SK-N-SH (cell line): ENCODE results near the gene URAD. TPM values are rescaled to one million over a fixed set of nuclear protein-coding genes. Genes with fewer than 3 reads are reported as not detected.

Experiments
- CTCF ChIA-PET: fragments of 300-600, 350-600 bp; formaldehyde crosslinking; extraction: SDS; loops from one replicate; lab custom pipeline; 2021; lab: Yijun Ruan, JAX
- POLR2A ChIA-PET: fragments of 350-600 bp; sonication (Branson Sonifier 250); formaldehyde crosslinking; extraction: SDS; loops from one replicate; lab custom pipeline; 2020; ENCODE audit warnings: antibody characterized with exemption, inconsistent platforms; lab: Yijun Ruan, JAX
- DNase-seq: peaks from one replicate; pipeline ENCODE4 v3.0.0; 2012
- H2AFZ ChIP-seq: fragments of 200-600 bp; sonication (generic); 2 replicates; pipeline ENCODE4 v1.8.1; 2016; ENCODE audit warnings: antibody characterized with exemption, mild to moderate bottlenecking, low read depth
- H3F3A ChIP-seq: fragments of 200-600 bp; sonication (generic); replicated peaks from 2 replicates; pipeline ENCODE3; 2016; ENCODE audit warnings: antibody characterized with exemption, mild to moderate bottlenecking; ENCODE audit not compliant: insufficient read depth
- H3K27ac ChIP-seq, 2 experiments: fragments of 200-500 bp in 1 of 2; fragments of 200-600 bp in 1 of 2; sonication (Bioruptor generic) in 1 of 2; sonication (generic), shearing (Covaris generic) in 1 of 2; 2 replicates each; pipeline versions ENCODE4 v1.5.1 to v1.6.1; 2014 to 2016; ENCODE audit warnings: low read depth in 2 of 2, inconsistent platforms in 1 of 2, low read length in 1 of 2, mild to moderate bottlenecking in 1 of 2, mixed read lengths in 1 of 2
- H3K27me3 ChIP-seq: fragments of 200-600 bp; sonication (generic), shearing (Covaris generic); 2 replicates; pipeline ENCODE4 v1.6.1; 2016; ENCODE audit warnings: mixed run types; ENCODE audit not compliant: insufficient read depth
- H3K36me3 ChIP-seq, 2 experiments: fragments of 200-500 bp in 1 of 2; fragments of 200-600 bp in 1 of 2; sonication (Bioruptor generic) in 1 of 2; sonication (generic) in 1 of 2; replicated peaks in 1 of 2; 2 replicates each; pipeline versions ENCODE3 to v1.5.1; 2014 to 2016; ENCODE audit warnings: low read length in 1 of 2, mild to moderate bottlenecking in 1 of 2; ENCODE audit not compliant: insufficient read depth in 2 of 2, control insufficient read depth in 1 of 2
- H3K4me1 ChIP-seq, 2 experiments: fragments of 200-500 bp in 1 of 2; fragments of 200-600 bp in 1 of 2; sonication (Bioruptor generic) in 1 of 2; sonication (generic), shearing (Covaris generic) in 1 of 2; 2 replicates each; pipeline versions ENCODE4 v1.5.1 to v1.6.1; 2014 to 2016; ENCODE audit warnings: low read depth in 1 of 2, low read length in 1 of 2, mixed run types in 1 of 2; ENCODE audit not compliant: insufficient read depth in 2 of 2, control insufficient read depth in 1 of 2
- H3K4me2 ChIP-seq: fragments of 200-600 bp; sonication (generic), shearing (Covaris generic); 2 replicates; pipeline ENCODE4 v1.6.1; 2017; ENCODE audit warnings: mixed run types
- H3K4me3 ChIP-seq, 2 experiments: fragments of 200-500 bp in 1 of 2; fragments of 200-600 bp in 1 of 2; sonication (Bioruptor generic) in 1 of 2; sonication (generic), shearing (Covaris generic) in 1 of 2; 2 replicates each; pipeline versions ENCODE4 v1.5.1 to v1.8.1; 2014 to 2016; ENCODE audit warnings: low read depth in 2 of 2, inconsistent platforms in 1 of 2, low read length in 1 of 2, mild to moderate bottlenecking in 1 of 2, mixed read lengths in 1 of 2, moderate library complexity in 1 of 2
- H3K79me2 ChIP-seq: fragments of 200-600 bp; sonication (generic); 2 replicates; pipeline ENCODE4 v1.8.1; 2017; ENCODE audit warnings: mild to moderate bottlenecking; ENCODE audit not compliant: insufficient read depth
- H3K9ac ChIP-seq: fragments of 200-600 bp; sonication (generic); 2 replicates; pipeline ENCODE4 v1.6.1; 2017; ENCODE audit warnings: mixed run types
- H3K9me2 ChIP-seq: fragments of 200-600 bp; sonication (generic); 2 replicates; pipeline ENCODE4 v1.6.1; 2017; ENCODE audit warnings: mixed run types
- H3K9me3 ChIP-seq: fragments of 200-600 bp; sonication (generic); 2 replicates; pipeline ENCODE4 v1.6.1; 2017; ENCODE audit warnings: mixed run types, mild to moderate bottlenecking, moderate library complexity
- H4K20me1 ChIP-seq: fragments of 200-600 bp; sonication (generic); 2 replicates; pipeline ENCODE4 v1.6.1; 2017; ENCODE audit warnings: mild to moderate bottlenecking, mixed run types; ENCODE audit not compliant: insufficient read depth
- CHD2 ChIP-seq: fragments of 150-350 bp; IDR thresholded peaks from 2 replicates; pipeline ENCODE4 v1.6.1; 2018; ENCODE audit warnings: low read length; ENCODE audit not compliant: partially characterized antibody
- FOXJ3 ChIP-seq: sonication (generic); formaldehyde crosslinking; IDR thresholded peaks from 2 replicates; pipeline ENCODE4 v1.5.1; 2020; ENCODE audit warnings: mild to moderate bottlenecking, missing genetic modification reagents
- GABPA ChIP-seq: IDR thresholded peaks from 2 replicates; pipeline ENCODE4 v1.4.0; 2012; ENCODE audit warnings: low read depth, mild to moderate bottlenecking
- IRF3 ChIP-seq: fragments of 150-350 bp; IDR thresholded peaks from 2 replicates; pipeline ENCODE4 v1.6.1; 2016; ENCODE audit warnings: mild to moderate bottlenecking, low read depth, low read length
- JUND ChIP-seq: IDR thresholded peaks from 2 replicates; pipeline ENCODE4 v1.4.0; 2012
- MXI1 ChIP-seq: IDR thresholded peaks from 2 replicates; pipeline ENCODE4 v1.6.1; 2012; ENCODE audit warnings: mild to moderate bottlenecking, low read depth, low read length, improper control_type of control experiment
- NFIC ChIP-seq: IDR thresholded peaks from 2 replicates; pipeline ENCODE4 v1.4.0; 2012; ENCODE audit warnings: borderline replicate concordance
- NRF1 ChIP-seq: IDR thresholded peaks from 2 replicates; pipeline ENCODE4 v1.6.1; 2012; ENCODE audit warnings: low read depth, mild to moderate bottlenecking, low read length
- POLR2AphosphoS5 ChIP-seq: IDR thresholded peaks from 2 replicates; pipeline ENCODE4 v1.6.1; 2012; ENCODE audit warnings: low read depth, low read length
- RCOR1 ChIP-seq: fragments of 150-350 bp; IDR thresholded peaks from 2 replicates; pipeline ENCODE4 v1.6.1; 2017; ENCODE audit warnings: antibody characterized with exemption, low read length
- REST ChIP-seq: IDR thresholded peaks from 2 replicates; pipeline ENCODE4 v1.6.1; 2012; ENCODE audit warnings: mild to moderate bottlenecking, low read depth, low read length, moderate library complexity
- RFX5 ChIP-seq: IDR thresholded peaks from 2 replicates; pipeline ENCODE4 v1.6.1; 2012; ENCODE audit warnings: mild to moderate bottlenecking, improper control_type of control experiment, low read length
- RXRA ChIP-seq: IDR thresholded peaks from 2 replicates; pipeline ENCODE4 v1.4.0; 2012; ENCODE audit warnings: low read depth, mild to moderate bottlenecking, borderline replicate concordance
- SIN3A ChIP-seq: IDR thresholded peaks from 2 replicates; pipeline ENCODE4 v1.6.1; 2012; ENCODE audit warnings: low read depth, mild to moderate bottlenecking, low read length, moderate library complexity, borderline replicate concordance
- TCF12 ChIP-seq: IDR thresholded peaks from 2 replicates; pipeline ENCODE4 v1.4.0; 2012
- TEAD4 ChIP-seq: IDR thresholded peaks from 2 replicates; pipeline ENCODE4 v1.4.0; 2012; ENCODE audit warnings: mild to moderate bottlenecking, borderline replicate concordance; ENCODE audit not compliant: insufficient read depth
- whole genome bisulfite sequencing: methylation state at CpG from one replicate; pipeline ENCODE4 v1.1.6; 2017; ENCODE audit warnings: low lambda C conversion rate; 5-methylcytosine and 5-hydroxymethylcytosine counted together
- polyA plus RNA-seq, 3 experiments: library from polyadenylated mRNA; depleted of rRNA; stranded (reverse); fragments of >200 nt; gene quantifications; 2 replicates each; pipeline ENCODE4 v1.2.3, GENCODE V29; 2012

The URAD gene
- polyA plus RNA-seq, 1 of the 3 experiments (the other 2 are of a cell fraction): not detected

GRCh38 chr13:27991881-27992280 is 3.4 kb upstream of the URAD start (continued):
- TF ChIP-seq REST (no peak), CHD2 (no peak), SIN3A (no peak), JUND (no peak), POLR2AphosphoS5 (no peak)

DNA sequence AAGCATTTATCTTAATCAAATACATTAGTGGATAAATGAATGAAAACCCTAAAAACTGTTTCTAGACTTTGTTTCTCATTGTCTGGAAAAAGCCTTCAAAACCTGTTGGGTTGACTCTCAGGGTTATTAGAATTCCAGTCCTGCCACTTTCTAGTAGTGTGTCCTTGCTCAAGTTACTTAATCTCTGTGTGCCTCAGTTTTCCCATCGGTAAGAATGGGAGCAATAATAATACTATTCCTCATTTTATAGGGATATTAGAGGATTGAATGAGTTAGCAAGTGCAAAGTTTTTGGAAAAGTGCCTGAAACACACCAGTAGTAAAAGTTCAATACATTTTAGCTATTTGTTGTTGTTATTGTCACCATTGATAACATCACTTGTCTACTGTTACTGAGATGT is 2.9 kb downstream of the URAD start:
- Histone ChIP-seq H3K9me3 (no peaks in the 10 kb centered on the region), H3K9me2 (no peaks in the 10 kb centered on the region), H3K27ac (no peak overlapping the region), H3K36me3 (no peaks in the 10 kb centered on the region), H3K27me3 (peaks cover 74% of the 10 kb centered on the region), H4K20me1 (no peaks in the 10 kb centered on the region), H3K4me2 (no peak overlapping the region), H3K4me3 (no peak overlapping the region), H3F3A (no peaks in the 10 kb centered on the region), H2AFZ (no peak overlapping the region), H3K9ac (no peak overlapping the region), H3K79me2 (no peaks in the 10 kb centered on the region), H3K4me1 (no peaks in the 10 kb centered on the region)
- no peak for DNase-seq
- TF ChIP-seq GABPA: no peak
- TF ChIP-seq NRF1: no peak
- TF ChIP-seq IRF3: no peak
- TF ChIP-seq RCOR1: no peak
- 3% methylated on average over 1 of the region's 1 CpG for WGBS
- POLR2A ChIA-PET: no interaction called here
- CTCF ChIA-PET: interaction anchor here (0.6 to 11.9 kb wide), 14 partner anchors 10 to 715 kb away, joined by 3 to 185 read pairs (median 10); partner anchors contain the start of gene RASL11A

- Histone ChIP-seq H3K36me3 (no peaks in the 10 kb centered on the region), H3K4me1 (no peaks in the 10 kb centered on the region), H3K9me3 (no peaks in the 10 kb centered on the region), H3K27ac (no peak overlapping the region), H3K9ac (no peak overlapping the region), H3F3A (no peaks in the 10 kb centered on the region), H3K4me3 (no peak overlapping the region), H3K79me2 (no peaks in the 10 kb centered on the region), H4K20me1 (no peaks in the 10 kb centered on the region), H3K4me2 (no peak overlapping the region), H2AFZ (no peak overlapping the region), H3K27me3 (peaks cover 79% of the 10 kb centered on the region), H3K9me2 (no peaks in the 10 kb centered on the region)
- WGBS: 10% methylated on average over 2 of the region's 2 CpGs
- TF ChIP-seq NRF1 (no peak), FOXJ3 (CRISPR knock-in tag) (no peak), REST (no peak), TEAD4 (no peak), JUND (no peak), SIN3A (no peak), RXRA (no peak), NFIC (no peak), RCOR1 (no peak), POLR2AphosphoS5 (no peak), MXI1 (no peak), TCF12 (no peak), GABPA (no peak), RFX5 (no peak)
- DNase-seq: no peak
- CTCF ChIA-PET: interaction anchor here (0.7 to 11.9 kb wide), 4 partner anchors 28 to 621 kb away, joined by 3 to 185 read pairs (median 15); no protein-coding TSS in a partner anchor
- POLR2A ChIA-PET: no interaction called here
Observed at GRCh38 chr13:27982361-27982760, 6.1 kb downstream of the URAD start.
